Measurements from ENCODE around the gene EPS15.

- peak in 3 of 6 experiments; percentile 8 to 19 (median 11) for TF ChIP-seq CTCF (IDR thresholded peaks at IDR 0.05)
- TF ChIP-seq POLR2A (IDR thresholded peaks at IDR 0.05) = no peak
Measured at GRCh38 chr1:51313268-51313852, 205.7 kb downstream of the EPS15 start.

Data from adrenal gland (tissue), 5 donors.